ENCODE results near the gene AKNA.

The AKNA gene

DNA sequence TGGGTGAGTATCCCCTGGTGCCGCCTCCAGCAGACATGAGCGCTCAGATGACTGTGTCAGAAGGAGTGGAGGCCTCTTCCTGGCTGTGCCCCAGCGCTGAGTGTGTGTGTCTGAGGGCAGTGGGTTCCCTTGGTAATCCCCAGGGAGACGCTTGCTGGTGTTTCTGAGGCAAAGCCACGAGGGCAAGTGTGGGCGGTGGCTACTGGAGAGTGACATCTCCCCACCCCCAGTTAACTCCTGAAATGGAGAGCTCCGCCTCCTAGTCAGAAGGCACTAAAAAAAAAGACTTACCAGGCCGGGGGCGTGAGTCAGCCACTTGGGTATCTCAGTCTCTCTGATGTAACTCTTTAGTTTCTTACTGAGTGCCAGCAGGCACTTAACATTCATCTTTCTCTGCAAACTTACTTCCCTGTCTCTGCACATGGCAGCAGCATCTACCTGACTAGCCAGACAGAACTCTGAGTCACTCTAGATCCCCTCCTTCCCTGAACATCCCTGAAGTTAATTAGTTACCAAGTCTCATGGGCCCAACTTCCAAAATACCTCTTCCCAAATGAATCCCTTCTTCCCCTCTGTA lies 38.8 kb downstream of the AKNA start:
- peak in 3 of 11 experiments; percentile 19 to 73 (median 42); a peak in 4 of 22 replicates for TF ChIP-seq Cebpa-rat (IDR thresholded peaks at IDR 0.05)
- Histone ChIP-seq H3K27me3 (no peaks in the 10 kb centered on the region), H3K4me2 (peak overlapping the region; percentile 73 to 96 (median 84)), H3K9me3 (replicated peaks in 1 of 11) (no peaks in the 10 kb centered on the region), H3K27ac (peak overlapping the region; percentile 36 to 92 (median 79); a peak in 21 of 22 replicates), H3K4me1 (peaks cover 30 to 67% (median 63%) of the 10 kb centered on the region in 10 experiments), H4K20me1 (peaks cover 0 to 53% (median 26%) of the 10 kb centered on the region in 11 experiments; a peak in 14 of 22 replicates), H3K9ac (peak overlapping the region; percentile 58 to 79 (median 70); a peak in 21 of 22 replicates), H3K4me3 (peak overlapping the region in 5 of 10 experiments; percentile 28 to 43 (median 38); a peak in 7 of 20 replicates), H3K36me3 (peaks cover 93 to 96% (median 95%) of the 10 kb centered on the region in 11 experiments)

DNA sequence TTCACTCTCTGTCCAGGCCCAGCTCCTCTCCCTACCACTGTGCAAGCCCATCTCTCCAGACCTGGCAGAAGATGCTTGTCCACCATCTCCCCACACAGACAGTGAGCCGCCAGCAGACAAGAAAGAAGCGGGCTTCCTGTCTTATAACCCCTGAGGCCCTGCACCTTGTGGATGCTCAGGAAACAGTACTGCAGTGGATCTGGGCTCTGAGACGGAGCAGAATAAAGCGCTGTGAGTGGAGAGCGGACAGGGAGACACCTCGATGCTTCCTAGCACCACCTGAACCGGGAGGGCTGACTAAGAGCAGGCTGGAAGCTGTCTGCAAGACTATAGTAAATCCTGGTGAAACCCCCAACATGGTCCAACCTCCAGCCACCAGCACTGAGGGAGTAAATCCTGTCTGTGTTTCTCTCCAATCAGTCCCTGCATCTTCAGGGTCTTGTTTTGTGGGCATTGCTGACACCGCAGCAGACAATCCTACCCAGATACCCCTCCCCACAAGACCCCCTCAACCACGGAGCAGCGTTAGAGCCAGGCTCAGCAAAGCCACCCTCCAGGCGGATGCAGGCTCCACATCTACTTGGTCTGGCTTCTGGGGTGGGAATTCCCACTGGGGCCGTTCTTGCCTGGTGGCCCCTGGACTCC lies 39.4 kb downstream of the AKNA start:
- H3K4me1 ChIP-seq, result peaks cover 30 to 61% (median 58%) of the 10 kb centered on the region in 10 experiments
- no peaks in the 10 kb centered on the region for H3K27me3 ChIP-seq
- peaks cover 0 to 59% (median 27%) of the 10 kb centered on the region in 11 experiments; a peak in 15 of 22 replicates for H4K20me1 ChIP-seq
- H3K36me3 ChIP-seq, result peaks cover 93 to 96% (median 95%) of the 10 kb centered on the region in 11 experiments
- H3K4me2 ChIP-seq, result peak overlapping the region; percentile 73 to 96 (median 83)
- peak overlapping the region; percentile 36 to 85 (median 76); a peak in 21 of 22 replicates for H3K27ac ChIP-seq
- peak overlapping the region; percentile 58 to 76 (median 70); a peak in 21 of 22 replicates for H3K9ac ChIP-seq
- TF ChIP-seq Cebpa-rat (IDR thresholded peaks at IDR 0.05), result no peak
- no peaks in the 10 kb centered on the region for H3K9me3 ChIP-seq (replicated peaks in 1 of 11)
- peak overlapping the region in 6 of 10 experiments; percentile 22 to 43 (median 28); a peak in 10 of 20 replicates for H3K4me3 ChIP-seq

DNA sequence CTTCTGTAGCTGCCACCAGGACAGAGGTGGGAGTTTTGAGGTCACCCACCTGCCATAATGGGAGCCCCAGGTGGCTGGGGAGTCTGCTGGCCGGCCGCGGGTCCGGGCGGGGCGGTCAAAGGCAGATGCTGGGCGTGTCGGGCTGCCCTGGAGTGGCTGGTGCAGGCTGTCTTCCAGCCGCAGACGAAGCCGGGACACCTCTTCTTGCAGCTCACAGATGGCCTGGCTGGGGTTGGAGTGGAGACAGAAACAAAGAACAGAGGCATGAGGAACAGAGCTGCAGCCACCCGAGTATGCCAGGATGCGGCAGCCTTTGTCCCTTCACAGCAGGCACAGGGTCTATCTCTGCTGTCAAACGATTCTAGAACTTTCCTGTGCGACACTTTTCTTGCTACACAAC lies 40.1 kb downstream of the AKNA start:
- Histone ChIP-seq H3K4me2 (peak overlapping the region in 10 of 11 experiments; percentile 73 to 96 (median 82); a peak in 19 of 22 replicates), H3K36me3 (peaks cover 93 to 96% (median 95%) of the 10 kb centered on the region in 11 experiments), H3K27me3 (no peaks in the 10 kb centered on the region)

DNA sequence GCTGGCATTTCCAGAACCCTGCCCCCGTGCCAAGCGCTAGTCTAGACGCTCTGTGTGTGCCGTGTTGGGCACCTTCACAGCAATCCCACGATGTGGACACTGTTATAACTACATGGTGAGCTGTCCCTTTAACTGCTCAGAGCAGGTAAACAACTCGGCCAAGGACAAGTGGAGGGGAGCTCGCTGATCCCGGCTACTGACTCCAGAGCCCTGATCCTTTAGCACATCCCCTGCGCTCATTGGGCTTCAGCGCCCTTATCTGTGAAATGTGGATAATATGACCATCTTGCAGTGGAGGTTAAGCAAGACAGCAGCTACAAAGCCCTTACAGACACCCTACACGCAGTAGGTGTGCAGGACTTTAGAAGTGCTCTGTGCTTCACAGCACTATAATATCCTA lies 41.6 kb downstream of the AKNA start:
- Histone ChIP-seq H3K27me3 (no peaks in the 10 kb centered on the region), H3K9ac (peak overlapping the region in 3 of 11 experiments; percentile 1 to 28 (median 11); a peak in 3 of 22 replicates), H3K4me2 (no peak overlapping the region), H3K4me3 (no peak overlapping the region), H3K4me1 (peaks cover 30 to 50% (median 37%) of the 10 kb centered on the region in 10 experiments), H4K20me1 (peaks cover 0 to 78% (median 42%) of the 10 kb centered on the region in 11 experiments; a peak in 17 of 22 replicates), H3K36me3 (peaks cover 92 to 95% (median 94%) of the 10 kb centered on the region in 11 experiments), H3K27ac (peak overlapping the region in 3 of 11 experiments; percentile 4 to 20 (median 8); a peak in 4 of 22 replicates), H3K9me3 (replicated peaks in 1 of 11) (no peaks in the 10 kb centered on the region)
- TF ChIP-seq Cebpa-rat (IDR thresholded peaks at IDR 0.05), result no peak

More for the DNA sequence above, 40.1 kb downstream of the AKNA start:
- peak overlapping the region; percentile 58 to 76 (median 70); a peak in 15 of 22 replicates for H3K9ac ChIP-seq
- no peak overlapping the region; a peak in 1 of 20 replicates for H3K4me3 ChIP-seq
- peaks cover 30 to 54% (median 51%) of the 10 kb centered on the region in 10 experiments for H3K4me1 ChIP-seq
- H4K20me1 ChIP-seq, result peaks cover 0 to 65% (median 30%) of the 10 kb centered on the region in 11 experiments; a peak in 15 of 22 replicates
- TF ChIP-seq Cebpa-rat (IDR thresholded peaks at IDR 0.05), result no peak
- no peaks in the 10 kb centered on the region for H3K9me3 ChIP-seq (replicated peaks in 1 of 11)
- H3K27ac ChIP-seq, result peak overlapping the region in 9 of 11 experiments; percentile 71 to 85 (median 79); a peak in 17 of 22 replicates

DNA sequence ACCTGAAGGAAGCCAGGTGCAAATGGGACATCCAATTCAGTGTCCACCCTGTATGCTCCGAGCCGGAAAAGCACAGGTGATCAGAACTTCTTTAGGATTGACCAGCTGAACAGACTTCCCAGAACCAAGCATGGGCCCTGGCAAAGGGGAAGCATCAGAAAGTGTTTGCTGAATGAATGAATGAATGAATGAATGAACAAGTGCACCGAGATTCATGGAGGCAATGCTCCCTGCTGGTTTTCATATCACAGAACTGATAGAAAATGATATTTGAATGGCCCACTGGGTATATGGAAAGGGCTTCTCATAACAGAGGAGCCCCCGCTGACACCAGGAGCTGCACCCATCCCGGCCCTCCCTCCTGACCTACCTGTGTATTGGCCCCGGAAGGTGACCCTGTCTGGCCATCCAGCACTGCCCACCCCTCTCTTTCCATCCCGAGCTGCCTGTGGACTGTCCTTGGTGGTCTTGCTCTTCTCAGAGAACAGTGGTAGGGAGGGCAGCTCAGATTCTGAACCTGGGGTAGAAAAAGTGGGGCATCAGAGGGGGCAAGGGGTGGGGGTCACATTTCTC lies 42.2 kb downstream of the AKNA start:
- no peak overlapping the region for H3K4me2 ChIP-seq
- peaks cover 92 to 95% (median 94%) of the 10 kb centered on the region in 11 experiments for H3K36me3 ChIP-seq
- TF ChIP-seq Cebpa-rat (IDR thresholded peaks at IDR 0.05), result no peak

DNA sequence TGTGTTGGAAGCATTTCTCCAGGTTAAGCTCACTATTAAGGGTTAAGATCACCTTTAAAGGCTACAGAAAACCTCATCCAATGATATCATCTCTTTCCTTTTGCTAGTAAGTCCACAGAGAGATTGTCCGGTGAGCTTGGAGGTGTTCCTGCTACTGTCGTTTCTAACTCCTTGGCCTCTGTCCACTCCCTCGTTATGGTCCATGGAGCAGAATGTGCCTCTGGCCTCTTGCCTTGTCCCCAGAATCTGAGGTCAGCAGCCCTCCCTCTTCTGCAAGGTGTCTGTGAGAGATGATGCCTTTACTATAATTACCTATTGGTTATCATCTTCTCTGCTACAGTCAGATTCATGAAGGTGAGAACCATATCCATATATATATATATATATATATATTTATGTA lies 43.1 kb downstream of the AKNA start:
- Histone ChIP-seq H3K4me1 (peaks cover 20 to 50% (median 29%) of the 10 kb centered on the region in 10 experiments), H3K9me3 (replicated peaks in 1 of 11) (no peaks in the 10 kb centered on the region), H3K4me2 (no peak overlapping the region), H3K36me3 (peaks cover 92 to 95% (median 94%) of the 10 kb centered on the region in 11 experiments), H4K20me1 (peaks cover 1 to 88% (median 51%) of the 10 kb centered on the region in 11 experiments; a peak in 20 of 22 replicates), H3K4me3 (no peak overlapping the region), H3K27ac (no peak overlapping the region; a peak in 2 of 22 replicates), H3K27me3 (no peaks in the 10 kb centered on the region), H3K9ac (0 out of 22 replicates have a peak overlapping the region, but pooled peaks of 2 of the 11 experiments have one; percentile 0 to 9)
- no peak for TF ChIP-seq Cebpa-rat (IDR thresholded peaks at IDR 0.05)

More for the DNA sequence above, 42.2 kb downstream of the AKNA start:
- Histone ChIP-seq H3K4me3 (no peak overlapping the region), H3K27ac (peak overlapping the region in 2 of 11 experiments; percentile 8 to 20; a peak in 3 of 22 replicates), H3K4me1 (peaks cover 28 to 50% (median 34%) of the 10 kb centered on the region in 10 experiments), H3K27me3 (no peaks in the 10 kb centered on the region), H3K9ac (peak overlapping the region in 1 of 11 experiments; percentile 11; a peak in 1 of 22 replicates), H4K20me1 (peaks cover 0 to 83% (median 45%) of the 10 kb centered on the region in 11 experiments; a peak in 18 of 22 replicates), H3K9me3 (replicated peaks in 1 of 11) (no peaks in the 10 kb centered on the region)

DNA sequence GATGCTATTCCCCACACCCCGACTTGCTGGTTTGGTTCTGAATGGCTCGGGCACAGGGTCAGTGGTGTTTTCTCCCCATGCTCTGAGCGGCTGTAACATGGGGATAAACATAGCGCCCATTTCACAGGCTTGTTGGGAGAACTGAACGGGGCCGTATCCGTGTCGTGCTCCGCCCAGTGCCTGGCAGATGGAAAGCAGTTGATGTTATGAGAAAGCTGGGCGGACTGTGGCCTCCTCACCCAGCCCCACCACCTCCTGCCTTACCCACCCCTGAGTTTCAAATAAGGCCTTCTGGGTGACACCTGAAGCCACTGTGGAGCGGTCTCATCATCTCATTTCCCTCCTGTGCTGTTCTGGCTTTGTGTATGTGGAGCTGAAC lies 43.6 kb downstream of the AKNA start:
- Histone ChIP-seq H3K4me3 (no peak overlapping the region), H3K9me3 (replicated peaks in 1 of 11) (no peaks in the 10 kb centered on the region), H3K4me2 (no peak overlapping the region), H4K20me1 (peaks cover 4 to 88% (median 54%) of the 10 kb centered on the region in 11 experiments; a peak in 20 of 22 replicates), H3K36me3 (peaks cover 94 to 96% (median 95%) of the 10 kb centered on the region in 11 experiments), H3K27me3 (no peaks in the 10 kb centered on the region), H3K4me1 (peaks cover 14 to 50% (median 27%) of the 10 kb centered on the region in 10 experiments), H3K27ac (no peak overlapping the region; a peak in 2 of 22 replicates), H3K9ac (peak overlapping the region in 2 of 11 experiments; percentile 0 to 9; a peak in 1 of 22 replicates)
- no peak for TF ChIP-seq Cebpa-rat (IDR thresholded peaks at IDR 0.05)

DNA sequence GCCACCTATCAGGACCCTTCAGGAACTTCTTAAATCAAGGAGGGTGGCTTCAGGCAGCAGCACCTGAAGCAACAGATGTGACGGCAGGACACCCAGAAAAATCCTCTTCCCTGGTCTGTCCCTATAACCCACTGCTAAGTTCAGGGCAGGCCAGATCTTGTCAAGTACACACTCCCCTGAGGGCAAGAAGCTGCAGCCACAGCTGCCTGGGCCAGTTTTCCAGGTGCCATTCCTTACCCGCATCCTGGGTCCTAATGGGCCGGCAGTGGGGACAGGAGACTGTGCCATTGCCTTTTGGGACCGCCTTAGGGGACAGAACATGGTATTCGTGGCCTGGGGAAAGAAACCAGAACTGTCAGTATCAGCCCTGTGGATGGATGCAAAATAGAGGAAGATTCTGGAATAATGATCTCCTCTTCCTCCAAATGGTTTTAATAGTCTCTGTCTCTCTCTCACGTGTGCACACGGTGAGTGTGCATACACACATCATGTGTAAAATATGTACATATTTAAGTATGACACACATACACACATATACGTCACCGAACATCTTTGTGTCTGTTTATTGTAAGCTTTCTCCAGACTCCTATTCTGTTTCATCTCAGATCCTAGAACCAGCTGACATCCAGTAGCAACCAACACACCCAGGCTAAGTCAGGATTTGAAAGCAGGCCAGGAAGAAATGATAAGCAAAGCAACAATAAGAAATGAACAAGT lies 44.2 kb downstream of the AKNA start:
- Histone ChIP-seq H4K20me1 (peaks cover 4 to 91% (median 59%) of the 10 kb centered on the region in 11 experiments; a peak in 20 of 22 replicates), H3K9ac (peak overlapping the region in 1 of 11 experiments; percentile 0; a peak in 2 of 22 replicates), H3K27ac (peak overlapping the region in 3 of 11 experiments; percentile 4 to 38 (median 23); a peak in 4 of 22 replicates), H3K4me3 (no peak overlapping the region), H3K36me3 (peaks cover 98 to 100% (median 99%) of the 10 kb centered on the region in 11 experiments), H3K9me3 (replicated peaks in 1 of 11) (no peaks in the 10 kb centered on the region), H3K27me3 (no peaks in the 10 kb centered on the region), H3K4me1 (peaks cover 11 to 44% (median 22%) of the 10 kb centered on the region in 10 experiments), H3K4me2 (no peak overlapping the region)
- no peak for TF ChIP-seq Cebpa-rat (IDR thresholded peaks at IDR 0.05)

Data from BLaER1 treated with 17β-estradiol and CSF1 and Interleukin-3, amounts not matched to agents 10 nM and 100 nM (cell line).